HepG2 (cell line): ENCODE results near the gene TJAP1. TPM values are rescaled to one million over a fixed set of nuclear protein-coding genes. Genes with fewer than 3 reads are reported as not detected.

ENCODE experiments used
- ARNTL ChIP-seq: sonication (generic); formaldehyde crosslinking; IDR thresholded peaks from 2 replicates; pipeline ENCODE4 v1.4.0; 2020; ENCODE audit warnings: mild to moderate bottlenecking, missing genetic modification reagents
- GPN1 ChIP-seq: sonication (generic); formaldehyde crosslinking; IDR thresholded peaks from 2 replicates; pipeline ENCODE4 v1.5.1; 2020; ENCODE audit warnings: missing genetic modification reagents, borderline replicate concordance
- IKZF4 ChIP-seq: sonication (generic); formaldehyde crosslinking; IDR thresholded peaks from 2 replicates; pipeline ENCODE4 v1.5.1; 2020; ENCODE audit warnings: borderline replicate concordance, mild to moderate bottlenecking, low read depth, missing genetic modification reagents; ENCODE audit errors: not compliant biosample characterization
- KDM5A ChIP-seq: fragments of 200-600 bp; sonication (generic); IDR thresholded peaks from 2 replicates; pipeline ENCODE4 v1.7.0; 2018; ENCODE audit warnings: antibody characterized with exemption, mild to moderate bottlenecking, low read length, borderline replicate concordance
- NAIF1 ChIP-seq: sonication (generic); formaldehyde crosslinking; IDR thresholded peaks from 2 replicates; pipeline ENCODE4 v1.5.0; 2020; ENCODE audit warnings: mild to moderate bottlenecking, missing genetic modification reagents, borderline replicate concordance
- NBN ChIP-seq: fragments of 450-650 bp; conservative IDR thresholded peaks from 2 replicates; pipeline ENCODE4 v1.6.1; 2017
- SIN3A ChIP-seq: IDR thresholded peaks from 2 replicates; pipeline ENCODE4 v1.6.1; 2011; ENCODE audit warnings: low read depth, mild to moderate bottlenecking, control low read depth, low read length, borderline replicate concordance
- SOX6 ChIP-seq, 2 experiments: fragments of 450-650 bp in 1 of 2; sonication (generic) in 1 of 2; formaldehyde crosslinking in 1 of 2; IDR thresholded peaks; 2 replicates each; pipeline versions ENCODE4 v1.4.0 to v1.6.1; 2017 to 2020; ENCODE audit warnings: antibody characterized with exemption in 1 of 2, mild to moderate bottlenecking in 1 of 2, missing genetic modification reagents in 1 of 2
- TEAD3 ChIP-seq: optimal IDR thresholded peaks from 2 replicates; pipeline ENCODE3; 2016; ENCODE audit warnings: borderline replicate concordance
- ZNF547 ChIP-seq: sonication (generic); formaldehyde crosslinking; IDR thresholded peaks from 2 replicates; pipeline ENCODE4 v1.5.1; 2020; ENCODE audit warnings: mild to moderate bottlenecking, missing genetic modification reagents
- ZNF598 ChIP-seq: sonication (generic); formaldehyde crosslinking; IDR thresholded peaks from 2 replicates; pipeline ENCODE4 v1.5.1; 2020; ENCODE audit warnings: mild to moderate bottlenecking, missing genetic modification reagents, borderline replicate concordance
- polyA plus RNA-seq, 8 experiments: library from polyadenylated mRNA; depleted of rRNA in 3 of 8; stranded (reverse) in 7 of 8; unstranded in 1 of 8; fragments of >200 nt; fragmentation: Illumina TruSeq in 4 of 8; extraction: Trizol in 4 of 8; gene quantifications; 2 replicates each; pipeline versions ENCODE4 v1.2.1 to v1.2.3, GENCODE V29; 2011 to 2016; ENCODE audit warnings: low read depth in 4 of 8, missing spikeins in 1 of 8, mixed read lengths in 1 of 8; ENCODE audit not compliant: insufficient read depth in 1 of 8
- total RNA-seq, 5 experiments: library from RNA; depleted of rRNA; stranded (reverse); fragments of >200 nt; fragmentation: Illumina TruSeq; extraction: Trizol; gene quantifications; 2 replicates each; pipeline ENCODE4 v1.2.3, GENCODE V29; 2016; ENCODE audit warnings: low read depth in 1 of 5
- TF ChIP-seq, protein P1 (sequence below), 2 experiments: sonication (generic) in 1 of 2; formaldehyde crosslinking in 1 of 2; IDR thresholded peaks; 2 replicates each; pipeline versions ENCODE4 v1.4.0 to v1.6.1; 2018 to 2020; ENCODE audit warnings: missing genetic modification reagents in 2 of 2, borderline replicate concordance in 1 of 2, low read depth in 1 of 2, mild to moderate bottlenecking in 1 of 2, missing biosample characterization in 1 of 2
- TF ChIP-seq, protein P2 (sequence below): sonication (generic); formaldehyde crosslinking; IDR thresholded peaks from 2 replicates; pipeline ENCODE4 v1.4.0; 2020; ENCODE audit warnings: missing genetic modification reagents

TJAP1 gene
- total and polyA plus RNA-seq, 2 of the 13 experiments (the other 11 are each of a cell fraction or from before 2014, with no cell fraction given) = 15.7 to 41.6 TPM

DNA sequence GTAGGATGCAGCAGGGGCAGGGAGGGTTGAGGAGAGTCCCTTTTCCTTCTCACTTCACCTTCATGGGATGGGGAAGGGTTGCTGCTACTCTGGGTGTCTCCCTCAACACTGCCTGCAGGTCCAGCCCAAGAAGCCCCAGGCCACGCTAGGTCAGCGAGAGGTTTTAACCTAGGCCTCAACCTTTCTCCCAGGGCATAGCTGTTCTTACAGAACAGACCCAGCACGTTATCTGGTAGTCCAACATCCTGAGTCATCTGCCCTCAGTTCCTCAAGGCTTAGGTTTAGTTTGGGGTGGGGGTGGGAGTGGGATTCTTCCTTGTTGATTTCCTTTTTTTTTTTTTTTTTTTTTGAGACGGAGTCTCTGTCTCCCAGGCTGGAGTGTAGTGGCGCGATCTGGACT lies 17.0 kb downstream of the TJAP1 start (continued):
- TF ChIP-seq, protein P1, sequence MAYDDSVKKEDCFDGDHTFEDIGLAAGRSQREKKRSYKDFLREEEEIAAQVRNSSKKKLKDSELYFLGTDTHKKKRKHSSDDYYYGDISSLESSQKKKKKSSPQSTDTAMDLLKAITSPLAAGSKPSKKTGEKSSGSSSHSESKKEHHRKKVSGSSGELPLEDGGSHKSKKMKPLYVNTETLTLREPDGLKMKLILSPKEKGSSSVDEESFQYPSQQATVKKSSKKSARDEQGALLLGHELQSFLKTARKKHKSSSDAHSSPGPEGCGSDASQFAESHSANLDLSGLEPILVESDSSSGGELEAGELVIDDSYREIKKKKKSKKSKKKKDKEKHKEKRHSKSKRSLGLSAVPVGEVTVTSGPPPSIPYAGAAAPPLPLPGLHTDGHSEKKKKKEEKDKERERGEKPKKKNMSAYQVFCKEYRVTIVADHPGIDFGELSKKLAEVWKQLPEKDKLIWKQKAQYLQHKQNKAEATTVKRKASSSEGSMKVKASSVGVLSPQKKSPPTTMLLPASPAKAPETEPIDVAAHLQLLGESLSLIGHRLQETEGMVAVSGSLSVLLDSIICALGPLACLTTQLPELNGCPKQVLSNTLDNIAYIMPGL (CRISPR knock-in tag; IDR thresholded peaks at IDR 0.05; ENCODE audit: borderline replicate concordance in 1 of 2, low read depth in 1 of 2) = peak in 1 of 2 experiments; percentile 17; a peak in 1 of 4 replicates
- TF ChIP-seq, protein P2, sequence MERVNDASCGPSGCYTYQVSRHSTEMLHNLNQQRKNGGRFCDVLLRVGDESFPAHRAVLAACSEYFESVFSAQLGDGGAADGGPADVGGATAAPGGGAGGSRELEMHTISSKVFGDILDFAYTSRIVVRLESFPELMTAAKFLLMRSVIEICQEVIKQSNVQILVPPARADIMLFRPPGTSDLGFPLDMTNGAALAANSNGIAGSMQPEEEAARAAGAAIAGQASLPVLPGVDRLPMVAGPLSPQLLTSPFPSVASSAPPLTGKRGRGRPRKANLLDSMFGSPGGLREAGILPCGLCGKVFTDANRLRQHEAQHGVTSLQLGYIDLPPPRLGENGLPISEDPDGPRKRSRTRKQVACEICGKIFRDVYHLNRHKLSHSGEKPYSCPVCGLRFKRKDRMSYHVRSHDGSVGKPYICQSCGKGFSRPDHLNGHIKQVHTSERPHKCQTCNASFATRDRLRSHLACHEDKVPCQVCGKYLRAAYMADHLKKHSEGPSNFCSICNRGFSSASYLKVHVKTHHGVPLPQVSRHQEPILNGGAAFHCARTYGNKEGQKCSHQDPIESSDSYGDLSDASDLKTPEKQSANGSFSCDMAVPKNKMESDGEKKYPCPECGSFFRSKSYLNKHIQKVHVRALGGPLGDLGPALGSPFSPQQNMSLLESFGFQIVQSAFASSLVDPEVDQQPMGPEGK (CRISPR knock-in tag) = no peak
- no peak for TF ChIP-seq NBN
- TF ChIP-seq SOX6 (IDR thresholded peaks at IDR 0.05) = no peak
- TF ChIP-seq SOX6 (CRISPR knock-in tag; IDR thresholded peaks at IDR 0.05) = 0 out of 2 replicates have a peak, but pooled peaks have one; percentile 2
- TF ChIP-seq ZNF598 (CRISPR knock-in tag) = peak; percentile 63; the same call in 1 of the 2 replicates
- TF ChIP-seq ARNTL (CRISPR knock-in tag) = peak; percentile 13; the same call in 1 of the 2 replicates
- TF ChIP-seq TEAD3 (CRISPR knock-in tag) = no peak
- no peak for TF ChIP-seq GPN1 (CRISPR knock-in tag)
- TF ChIP-seq NAIF1 = no peak
- peak; percentile 73; the same call in 1 of the 2 replicates for TF ChIP-seq ZNF547 (CRISPR knock-in tag)
- TF ChIP-seq SIN3A = 0 out of 2 replicates have a peak, but pooled peaks have one; percentile 5
- peak; percentile 49 for TF ChIP-seq IKZF4
- no peak for TF ChIP-seq KDM5A
- TF ChIP-seq, all 625 proteins: peak for 15
